ENCODE data around the gene AK3.

The AK3 gene

DNA sequence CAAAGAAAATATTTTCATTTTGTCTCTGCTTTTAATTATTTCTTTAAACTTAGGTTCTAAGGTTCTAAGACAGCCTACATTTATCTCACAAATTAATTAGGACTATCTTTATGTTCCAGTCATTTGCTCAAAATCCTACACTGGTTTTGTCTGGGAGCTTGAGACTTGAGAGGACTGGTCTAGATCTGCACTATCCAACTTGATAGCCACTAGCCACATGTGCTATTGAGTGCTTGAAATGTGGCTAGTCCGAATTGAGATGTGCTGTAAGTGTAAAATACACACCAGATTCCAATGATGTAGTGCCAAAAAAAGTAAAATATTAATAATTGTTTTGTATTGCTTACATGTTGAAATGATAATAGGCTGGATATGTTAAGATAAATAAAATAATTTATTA, 54.4 kb downstream of the AK3 start:
- 0 out of 2 replicates have a peak, but pooled peaks cover 4% of the 10 kb centered on the region for H3K36me3 ChIP-seq (ENCODE audit: insufficient read depth)
- no peak overlapping the region for H2AFZ ChIP-seq (ENCODE audit: low read depth)
- H3K4me1 ChIP-seq (ENCODE audit: low read depth, poor library complexity, severe bottlenecking): peaks cover 36% of the 10 kb centered on the region
- H3K4me2 ChIP-seq: no peak overlapping the region
- peaks cover 36% of the 10 kb centered on the region for H3K79me2 ChIP-seq (ENCODE audit: insufficient read depth, low read depth)
- no peak overlapping the region for H3K9ac ChIP-seq
- H3K27ac ChIP-seq: no peak overlapping the region
- no peaks in the 10 kb centered on the region for H4K20me1 ChIP-seq (ENCODE audit: insufficient read depth)
- no peaks in the 10 kb centered on the region for H3K27me3 ChIP-seq (ENCODE audit: insufficient read depth, low read depth)
- H3K4me3 ChIP-seq (IDR thresholded peaks at IDR 0.05; ENCODE audit: insufficient read depth, low read depth, low read length): no peak overlapping the region
- TF ChIP-seq, protein P1, sequence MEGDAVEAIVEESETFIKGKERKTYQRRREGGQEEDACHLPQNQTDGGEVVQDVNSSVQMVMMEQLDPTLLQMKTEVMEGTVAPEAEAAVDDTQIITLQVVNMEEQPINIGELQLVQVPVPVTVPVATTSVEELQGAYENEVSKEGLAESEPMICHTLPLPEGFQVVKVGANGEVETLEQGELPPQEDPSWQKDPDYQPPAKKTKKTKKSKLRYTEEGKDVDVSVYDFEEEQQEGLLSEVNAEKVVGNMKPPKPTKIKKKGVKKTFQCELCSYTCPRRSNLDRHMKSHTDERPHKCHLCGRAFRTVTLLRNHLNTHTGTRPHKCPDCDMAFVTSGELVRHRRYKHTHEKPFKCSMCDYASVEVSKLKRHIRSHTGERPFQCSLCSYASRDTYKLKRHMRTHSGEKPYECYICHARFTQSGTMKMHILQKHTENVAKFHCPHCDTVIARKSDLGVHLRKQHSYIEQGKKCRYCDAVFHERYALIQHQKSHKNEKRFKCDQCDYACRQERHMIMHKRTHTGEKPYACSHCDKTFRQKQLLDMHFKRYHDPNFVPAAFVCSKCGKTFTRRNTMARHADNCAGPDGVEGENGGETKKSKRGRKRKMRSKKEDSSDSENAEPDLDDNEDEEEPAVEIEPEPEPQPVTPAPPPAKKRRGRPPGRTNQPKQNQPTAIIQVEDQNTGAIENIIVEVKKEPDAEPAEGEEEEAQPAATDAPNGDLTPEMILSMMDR (conservative IDR thresholded peaks at IDR 0.05; ENCODE audit: low read depth, low read length): no peak

DNA sequence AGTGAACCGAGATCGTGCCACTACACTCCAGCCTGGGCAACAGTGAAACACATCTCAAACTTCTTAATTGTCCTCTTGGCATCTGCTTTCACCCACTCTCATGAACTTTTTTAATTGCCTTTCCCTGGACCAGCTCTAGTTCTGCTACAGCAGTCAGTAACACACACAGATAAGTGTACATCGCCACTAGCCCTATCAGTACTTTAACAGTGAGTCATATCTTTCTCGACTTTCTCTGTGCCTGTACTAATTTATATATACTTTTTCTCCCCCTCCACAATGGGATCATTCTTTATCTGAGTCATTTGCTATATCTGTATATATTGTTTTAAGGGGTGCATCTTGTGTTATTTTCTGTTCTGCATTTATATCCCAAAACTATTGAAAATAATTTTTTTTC, 54.9 kb downstream of the AK3 start:
- 0 out of 2 replicates have a peak, but pooled peaks cover 4% of the 10 kb centered on the region for H3K36me3 ChIP-seq (ENCODE audit: insufficient read depth)
- H3K27me3 ChIP-seq (ENCODE audit: insufficient read depth, low read depth): no peaks in the 10 kb centered on the region
- TF ChIP-seq, protein P1 (conservative IDR thresholded peaks at IDR 0.05; ENCODE audit: low read depth, low read length): no peak
- peaks cover 39% of the 10 kb centered on the region for H3K4me1 ChIP-seq (ENCODE audit: low read depth, poor library complexity, severe bottlenecking)
- no peak overlapping the region for H2AFZ ChIP-seq (ENCODE audit: low read depth)
- H3K4me3 ChIP-seq (IDR thresholded peaks at IDR 0.05; ENCODE audit: insufficient read depth, low read depth, low read length): no peak overlapping the region
- H3K9ac ChIP-seq: no peak overlapping the region
- peaks cover 37% of the 10 kb centered on the region for H3K79me2 ChIP-seq (ENCODE audit: insufficient read depth, low read depth)
- no peaks in the 10 kb centered on the region for H4K20me1 ChIP-seq (ENCODE audit: insufficient read depth)
- no peak overlapping the region for H3K4me2 ChIP-seq
- H3K27ac ChIP-seq: no peak overlapping the region

DNA sequence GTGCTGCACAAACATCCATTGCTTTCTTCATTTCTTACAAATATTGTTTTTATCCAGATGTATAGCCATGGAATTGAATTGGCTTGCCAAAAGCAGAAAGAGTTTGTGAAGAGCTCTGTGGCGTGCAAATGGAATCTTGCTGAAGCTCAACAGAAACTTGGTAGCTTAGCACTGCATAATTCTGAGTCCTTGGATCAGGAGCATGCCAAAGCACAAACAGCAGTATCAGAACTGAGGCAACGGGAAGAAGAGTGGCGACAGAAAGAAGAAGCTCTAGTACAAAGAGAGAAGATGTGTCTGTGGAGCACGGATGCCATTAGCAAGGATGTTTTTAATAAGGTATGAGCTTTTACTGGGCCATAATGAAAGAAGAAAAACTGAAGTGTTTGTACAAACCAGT, 56.2 kb downstream of the AK3 start:
- TF ChIP-seq, protein P1 (conservative IDR thresholded peaks at IDR 0.05; ENCODE audit: low read depth, low read length): no peak
- Histone ChIP-seq H3K9ac (no peak overlapping the region), H3K36me3 (ENCODE audit: insufficient read depth) (0 out of 2 replicates have a peak, but pooled peaks cover 4% of the 10 kb centered on the region), H2AFZ (ENCODE audit: low read depth) (no peak overlapping the region), H3K27me3 (ENCODE audit: insufficient read depth, low read depth) (no peaks in the 10 kb centered on the region), H3K4me3 (IDR thresholded peaks at IDR 0.05; ENCODE audit: insufficient read depth, low read depth, low read length) (no peak overlapping the region), H3K27ac (no peak overlapping the region), H3K4me1 (ENCODE audit: low read depth, poor library complexity, severe bottlenecking) (peaks cover 30% of the 10 kb centered on the region), H3K4me2 (no peak overlapping the region), H3K79me2 (ENCODE audit: insufficient read depth, low read depth) (peaks cover 47% of the 10 kb centered on the region), H4K20me1 (ENCODE audit: insufficient read depth) (no peaks in the 10 kb centered on the region)

DNA sequence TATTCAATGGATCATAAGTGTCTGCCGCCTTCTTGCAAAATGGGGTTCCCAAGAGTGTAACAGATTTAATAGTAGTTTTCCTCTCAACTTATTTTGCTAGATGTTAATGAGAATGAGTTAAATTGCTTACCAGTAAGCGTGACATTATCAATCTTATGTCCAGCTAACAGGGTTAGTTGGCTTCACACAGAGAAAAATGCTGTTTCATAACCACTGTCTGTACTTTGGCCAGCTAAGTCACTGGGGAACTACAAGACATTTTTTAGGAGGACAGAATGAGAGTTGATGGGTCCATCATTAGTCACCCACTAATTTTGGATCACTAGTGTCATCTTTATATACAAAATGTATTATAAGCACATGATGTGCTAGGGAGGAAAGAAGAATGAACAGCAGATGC, 60.3 kb downstream of the AK3 start:
- TF ChIP-seq, protein P1 (conservative IDR thresholded peaks at IDR 0.05; ENCODE audit: low read depth, low read length): no peak
- no peak overlapping the region for H2AFZ ChIP-seq (ENCODE audit: low read depth)
- peaks cover 25% of the 10 kb centered on the region for H3K4me1 ChIP-seq (ENCODE audit: low read depth, poor library complexity, severe bottlenecking)
- peak overlapping the region; percentile 99 for H3K4me2 ChIP-seq
- no peaks in the 10 kb centered on the region for H3K36me3 ChIP-seq (ENCODE audit: insufficient read depth)
- H3K27ac ChIP-seq: peak overlapping the region; percentile 99
- H3K27me3 ChIP-seq (ENCODE audit: insufficient read depth, low read depth): no peaks in the 10 kb centered on the region
- H3K79me2 ChIP-seq (ENCODE audit: insufficient read depth, low read depth): peaks cover 31% of the 10 kb centered on the region
- no peak overlapping the region for H3K4me3 ChIP-seq (IDR thresholded peaks at IDR 0.05; ENCODE audit: insufficient read depth, low read depth, low read length)
- no peaks in the 10 kb centered on the region for H4K20me1 ChIP-seq (ENCODE audit: insufficient read depth)
- H3K9ac ChIP-seq: peak overlapping the region; percentile 96; the same call in 1 of the 2 replicates

All from KMS-11 (cell line).